ENCODE measurements around the gene PSPH.
A peak's percentile ranks its signal among the peaks of the same experiment; 100 is the strongest.
"Not testable (repeated sequence)": the region's sequence is repeated elsewhere in the genome, so short reads cannot be mapped to it uniquely, and the experiment has no call there.

PSPH gene

GRCh38 chr7:56051339-56052191, at the start of gene PSPH, which contains the start of gene CCT6A:
TSS of gene PSPH (minus strand) at chr7:56051444. CDS start at chr7:56021212, 30,232 bp downstream.
TSS of gene CCT6A (plus strand) at chr7:56051765. CDS start at chr7:56051849, 84 bp downstream.
- peak within 1 kb of the TSS; percentile 97 to 100 (median 98) for H3K27ac Mint-ChIP-seq
- no peaks in the 10 kb centered on the region for H3K9me3 Mint-ChIP-seq
- no peaks in the 10 kb centered on the region for H3K27me3 Mint-ChIP-seq (ENCODE audit: low read depth)
- H3K36me3 Mint-ChIP-seq (ENCODE audit: low read depth) = peaks cover 37% of the 10 kb centered on the region
- TF ChIP-seq CTCF (IDR thresholded peaks at IDR 0.05; ENCODE audit: unreplicated experiment in 3 of 3) = no peak
- peaks cover 26% of the 10 kb centered on the region for H3K4me1 Mint-ChIP-seq
- peak within 1 kb of the TSS; percentile 92 to 99 (median 98) for H3K4me3 Mint-ChIP-seq

- peaks cover 5% of the 10 kb centered on the region for H3K4me1 Mint-ChIP-seq
- H3K36me3 Mint-ChIP-seq (ENCODE audit: low read depth) = peaks cover 35% of the 10 kb centered on the region
- TF ChIP-seq CTCF (IDR thresholded peaks at IDR 0.05; ENCODE audit: unreplicated experiment in 3 of 3) = no peak
- no peaks in the 10 kb centered on the region for H3K27me3 Mint-ChIP-seq (ENCODE audit: low read depth)
- no peaks in the 10 kb centered on the region for H3K9me3 Mint-ChIP-seq
- H3K4me3 Mint-ChIP-seq = no peak overlapping the region
- H3K27ac Mint-ChIP-seq = no peak overlapping the region
Measured at GRCh38 chr7:56099653-56100052, 48.4 kb upstream of the PSPH start.

- H3K4me3 Mint-ChIP-seq; H3K27ac Mint-ChIP-seq; H3K4me1 Mint-ChIP-seq; H3K9me3 Mint-ChIP-seq; H3K27me3 Mint-ChIP-seq (ENCODE audit: low read depth): not testable (repeated sequence)
- H3K36me3 Mint-ChIP-seq (ENCODE audit: low read depth) = peaks cover 31% of the 10 kb centered on the region
Measured at GRCh38 chr7:56098187-56099008, 47.2 kb upstream of the PSPH start.

GRCh38 chr7:56097700-56098099, 46.5 kb upstream of the PSPH start:
- Mint-ChIP-seq H3K4me3 (no peak overlapping the region), H3K36me3 (ENCODE audit: low read depth) (peaks cover 28% of the 10 kb centered on the region), H3K9me3 (no peaks in the 10 kb centered on the region), H3K4me1 (peaks cover 6% of the 10 kb centered on the region), H3K27ac (no peak overlapping the region), H3K27me3 (ENCODE audit: low read depth) (no peaks in the 10 kb centered on the region)
- no peak for TF ChIP-seq CTCF (IDR thresholded peaks at IDR 0.05; ENCODE audit: unreplicated experiment in 3 of 3)

GRCh38 chr7:56092789-56093531, 41.7 kb upstream of the PSPH start, which contains the start of gene PHKG1:
TSS of gene PHKG1 (minus strand) at chr7:56092952. CDS start at chr7:56088941, 4,011 bp downstream.
- H3K4me3 Mint-ChIP-seq = peak within 1 kb of the TSS in 1 of 3 experiments; percentile 52
- peak within 1 kb of the TSS in 2 of 3 experiments; percentile 69 to 77 for H3K27ac Mint-ChIP-seq
- H3K4me1 Mint-ChIP-seq = peaks cover 10% of the 10 kb centered on the region
- peaks cover 5% of the 10 kb centered on the region for H3K36me3 Mint-ChIP-seq (ENCODE audit: low read depth)
- no peaks in the 10 kb centered on the region for H3K27me3 Mint-ChIP-seq (ENCODE audit: low read depth)
- TF ChIP-seq CTCF (IDR thresholded peaks at IDR 0.05; ENCODE audit: unreplicated experiment in 3 of 3) = peak in 2 of 3 experiments; percentile 27 to 33
- H3K9me3 Mint-ChIP-seq = no peaks in the 10 kb centered on the region

GRCh38 chr7:56092388-56092787, 41.1 kb upstream of the PSPH start:
- H3K9me3 Mint-ChIP-seq; H3K27me3 Mint-ChIP-seq (ENCODE audit: low read depth); H3K36me3 Mint-ChIP-seq (ENCODE audit: low read depth): not testable (repeated sequence)
- H3K27ac Mint-ChIP-seq = peak overlapping the region in 2 of 3 experiments; percentile 39 to 69
- H3K4me3 Mint-ChIP-seq = peak overlapping the region in 1 of 3 experiments; percentile 52
- peaks cover 10% of the 10 kb centered on the region for H3K4me1 Mint-ChIP-seq
